HPDE6-E6E7 (cell line): ENCODE results near the gene PNPLA7.
"Not testable (repeated sequence)": the region's sequence is repeated elsewhere in the genome, so short reads cannot be mapped to it uniquely, and the experiment has no call there.

Source experiments
- DNase-seq: peaks from one replicate; pipeline ENCODE4 v3.0.0; 2011; ENCODE audit warnings: missing footprints; ENCODE audit errors: extremely low spot score

Gene PNPLA7

DNA sequence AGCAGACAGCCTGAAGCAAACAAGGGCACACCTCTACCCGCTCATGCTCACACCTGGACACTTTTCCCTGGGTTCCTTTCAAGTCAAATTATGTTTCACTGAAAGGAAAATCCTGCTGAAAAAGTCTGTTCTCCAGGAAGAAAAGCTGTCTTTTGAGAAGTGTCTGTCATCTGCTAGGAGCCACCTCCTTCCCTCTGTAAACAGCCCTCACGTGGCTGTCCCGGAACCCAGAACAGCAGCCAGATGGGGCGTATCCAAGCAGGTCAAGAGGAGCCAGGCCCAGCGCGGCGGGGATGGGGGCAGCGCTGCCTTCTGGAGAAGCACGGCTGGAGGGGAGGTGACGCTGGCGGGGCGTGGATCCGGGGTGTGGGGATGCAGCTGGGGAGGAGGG lies at the start of gene PNPLA7:
TSS of gene PNPLA7 (minus strand) at position 172 of the 391 bp plus-strand sequence. CDS start 205 bp downstream, outside the sequence.
- peak; percentile 79 for DNase-seq

DNA sequence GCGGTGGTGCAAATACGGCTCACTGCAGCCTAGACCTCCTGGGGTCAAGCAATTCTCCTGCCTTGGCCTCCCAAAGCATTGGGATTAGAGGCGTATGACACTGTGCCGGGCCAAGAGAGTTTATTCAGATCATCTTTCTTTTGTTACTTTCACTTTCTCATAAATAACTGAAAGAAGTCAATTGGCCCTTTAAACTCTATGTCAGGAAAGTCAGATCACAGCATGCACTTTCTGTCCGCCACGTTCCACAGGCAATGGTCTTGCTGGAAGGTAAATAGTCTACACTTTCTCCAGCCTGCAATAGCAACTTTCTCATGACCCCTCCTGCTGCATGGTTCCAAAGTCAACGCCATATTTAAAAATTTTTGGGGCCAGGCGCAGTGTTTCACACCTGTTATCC lies 48.7 kb upstream of the PNPLA7 start:
- no peak for DNase-seq

DNA sequence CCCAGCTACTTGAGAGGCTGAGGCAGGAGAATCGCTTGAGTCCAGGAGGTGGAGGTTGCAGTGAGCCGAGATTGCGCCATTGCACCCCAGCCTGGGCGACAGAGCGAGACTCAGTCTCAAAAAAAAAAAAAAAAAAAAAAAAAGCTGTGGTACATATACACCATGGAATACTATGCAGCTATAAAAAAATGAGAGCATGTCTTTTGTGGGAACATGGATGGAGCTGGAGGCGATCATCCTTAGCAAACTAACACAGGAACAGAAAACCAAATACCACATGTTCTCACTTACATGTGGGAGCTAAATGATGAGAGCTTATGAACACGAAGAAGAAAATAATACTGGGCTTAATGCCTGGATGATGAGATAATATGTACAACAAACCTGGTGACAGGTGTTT lies 46.4 kb upstream of the PNPLA7 start:
- DNase-seq = not testable (repeated sequence)

DNA sequence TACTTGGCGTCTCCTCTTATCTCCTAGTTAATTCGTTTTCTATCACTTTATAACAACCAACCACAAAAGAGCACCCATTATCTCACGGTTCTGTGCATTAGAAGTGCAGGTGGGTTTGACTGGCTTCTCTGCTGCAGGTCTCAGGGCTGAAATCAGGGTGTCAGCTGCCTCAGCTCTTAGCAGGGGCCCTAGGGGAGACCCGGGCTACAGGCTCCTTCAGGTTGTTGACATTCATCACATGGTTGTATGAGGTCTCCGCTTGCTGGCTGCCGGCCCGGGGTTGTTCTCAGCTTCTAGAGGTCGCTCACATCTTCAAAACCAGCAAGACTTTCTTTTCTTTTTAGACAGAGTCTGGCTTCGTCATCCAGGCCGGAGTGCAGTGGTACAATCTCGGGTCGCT lies 43.0 kb upstream of the PNPLA7 start:
- DNase-seq = no peak

DNA sequence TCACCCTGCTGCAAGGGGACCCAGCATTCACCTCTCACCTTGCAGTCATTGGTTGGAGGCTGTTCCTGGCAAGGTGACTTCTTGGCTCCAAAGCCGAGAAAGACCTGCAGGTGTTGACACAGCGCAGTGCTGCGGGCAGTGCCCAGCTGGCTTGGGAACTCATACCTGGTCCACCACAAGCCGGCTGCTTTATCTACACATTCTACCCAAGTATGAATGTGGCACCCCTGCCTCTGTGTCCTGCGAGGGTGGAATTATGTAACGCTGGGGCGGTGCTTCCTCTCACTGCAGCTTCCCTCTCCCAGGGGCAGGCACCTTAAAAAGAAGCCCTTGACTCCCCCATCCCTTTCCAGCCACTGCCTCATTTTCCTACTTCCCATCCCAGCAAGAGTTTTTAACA lies 42.6 kb upstream of the PNPLA7 start:
- no peak for DNase-seq

DNA sequence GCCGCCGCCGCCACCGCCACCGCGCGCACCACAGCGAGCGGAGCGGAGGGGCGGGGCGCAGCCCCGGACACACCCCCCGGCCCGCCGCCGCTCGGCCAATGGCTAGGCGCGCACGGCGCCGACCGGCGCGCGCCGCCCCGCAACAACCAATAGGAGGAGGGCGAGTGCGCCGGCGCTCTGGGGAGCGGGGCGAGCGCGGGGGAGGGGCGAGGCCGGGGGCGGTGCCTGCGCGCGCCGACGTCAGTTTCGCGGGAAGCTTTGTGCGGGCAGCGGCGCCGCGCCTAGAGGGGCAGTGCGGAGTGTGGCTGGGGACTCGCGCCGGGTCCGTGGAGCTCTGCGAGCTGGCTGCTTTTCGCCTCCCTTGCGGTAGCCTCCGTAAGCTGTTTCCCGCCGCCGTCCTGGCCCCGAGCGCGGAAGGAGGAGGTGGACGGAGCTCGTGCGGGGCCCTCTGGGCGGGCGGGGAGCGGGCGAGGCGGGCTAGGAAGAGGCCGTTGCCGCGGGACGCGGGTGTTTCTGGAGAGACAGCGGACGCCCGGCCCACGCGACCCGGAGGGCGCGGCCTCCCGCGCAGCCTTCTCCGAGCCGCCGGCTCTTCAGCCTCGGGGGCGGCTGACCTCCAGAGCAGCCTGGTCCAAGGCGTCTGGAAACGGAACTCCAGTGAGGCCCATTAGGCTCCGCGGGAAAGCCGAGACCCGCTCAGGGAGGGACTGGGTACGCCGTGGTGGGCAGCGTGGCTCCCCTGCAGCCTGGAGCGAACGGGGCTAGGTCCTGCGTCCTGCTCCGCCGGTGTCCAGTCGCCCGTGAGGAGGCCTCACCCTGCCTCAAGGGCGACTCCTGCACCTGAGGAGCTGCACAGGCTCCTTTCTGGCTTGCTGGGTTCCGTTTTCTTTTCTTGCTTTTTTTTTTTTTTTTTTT lies 40.5 kb upstream of the PNPLA7 start, which contains the start of gene ZMYND19:
TSS of gene ZMYND19 (minus strand) at position 44 of the 915 bp plus-strand sequence. CDS start 249 bp downstream, outside the sequence.
- peak; percentile 97 for DNase-seq

DNA sequence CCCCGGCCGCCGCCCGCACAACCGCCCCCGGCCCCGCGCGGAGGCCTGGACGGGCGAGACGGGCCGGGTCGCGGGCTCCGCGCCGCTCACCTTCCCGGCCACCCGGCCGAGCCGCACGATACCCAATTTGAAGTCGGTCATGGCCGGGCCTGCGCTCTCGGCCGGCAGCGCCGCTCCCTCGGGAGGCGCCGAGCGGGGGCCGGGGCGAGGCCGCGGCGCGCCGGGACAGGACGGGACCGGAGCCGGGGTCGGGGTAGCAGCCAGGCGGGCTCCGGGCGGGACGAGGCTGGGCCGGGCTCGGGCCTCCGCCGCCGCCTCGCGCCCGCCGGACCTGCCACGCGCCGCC lies 39.9 kb upstream of the PNPLA7 start:
- no peak for DNase-seq

DNA sequence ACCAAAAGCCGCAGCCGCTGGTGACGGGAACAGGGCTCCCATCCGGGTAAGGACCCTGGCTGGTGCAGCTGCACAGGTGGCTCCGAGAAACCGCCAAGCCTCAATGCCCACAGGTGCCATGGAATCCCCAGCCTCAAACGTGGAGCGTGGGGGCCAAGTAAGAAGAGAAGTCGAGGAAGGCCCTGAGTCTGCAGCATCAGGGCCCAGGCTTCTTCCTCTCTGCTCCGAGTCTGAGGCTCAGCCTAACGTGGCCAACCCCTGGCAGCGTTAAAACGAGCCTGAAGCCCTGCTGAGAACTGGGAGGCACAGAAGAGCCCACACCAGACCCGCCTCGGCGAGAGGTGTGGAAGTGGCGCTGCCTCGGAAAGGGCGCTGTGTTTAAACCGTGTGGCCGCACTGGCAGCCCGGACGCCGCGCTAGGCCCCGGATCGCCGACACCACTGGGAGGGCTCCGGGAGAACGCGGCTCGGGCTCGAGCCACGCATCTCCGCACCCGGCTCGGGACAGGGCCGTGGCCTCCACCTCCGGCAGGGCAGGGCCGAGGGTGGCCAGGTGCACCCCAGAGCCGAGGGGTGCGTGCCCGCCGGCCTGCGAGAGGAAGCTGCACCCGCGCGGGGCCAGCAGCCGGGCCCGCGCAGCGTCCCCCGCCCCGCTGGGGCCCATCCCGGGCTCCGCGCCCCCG lies 39.4 kb upstream of the PNPLA7 start:
- no peak for DNase-seq

DNA sequence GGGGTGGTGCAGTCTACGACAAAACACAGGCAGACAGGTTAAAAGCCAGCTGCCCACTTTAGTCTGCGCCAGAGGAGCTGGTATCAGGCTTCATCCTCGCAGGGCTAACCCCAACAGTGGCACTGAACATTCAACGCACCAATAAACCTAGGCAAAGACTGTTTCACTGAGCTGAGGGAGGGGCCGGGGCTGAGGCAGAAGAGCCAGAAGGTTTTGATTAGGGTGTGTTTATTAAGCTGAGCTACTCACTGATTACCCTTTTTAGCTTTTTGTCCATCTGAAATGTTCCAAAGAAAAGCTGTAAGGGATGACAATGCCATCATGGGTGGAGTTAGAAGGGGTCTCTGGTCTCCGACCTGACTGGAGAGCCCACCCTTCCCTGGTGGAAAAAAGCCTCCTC lies 38.7 kb upstream of the PNPLA7 start:
- no peak for DNase-seq

DNA sequence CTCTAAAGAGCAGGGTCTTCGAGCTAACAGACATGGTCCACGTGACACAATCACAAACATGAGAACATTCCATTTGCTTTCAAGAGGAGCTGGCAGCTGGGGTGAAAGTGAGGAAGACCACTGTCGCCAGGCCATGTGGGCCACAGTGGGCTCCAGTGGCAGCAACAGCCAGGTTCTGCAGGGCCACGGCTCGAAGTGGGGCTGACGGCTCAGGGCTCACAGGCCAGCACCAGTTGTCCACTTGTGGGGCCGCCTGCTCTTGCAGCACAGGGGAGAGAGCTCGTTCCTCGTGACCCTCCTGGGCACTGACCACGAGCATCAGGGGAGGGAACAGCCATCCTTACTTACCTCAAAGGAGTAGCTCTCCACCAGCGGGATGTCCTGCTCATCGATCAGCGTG lies 38.1 kb upstream of the PNPLA7 start:
- DNase-seq = no peak

DNA sequence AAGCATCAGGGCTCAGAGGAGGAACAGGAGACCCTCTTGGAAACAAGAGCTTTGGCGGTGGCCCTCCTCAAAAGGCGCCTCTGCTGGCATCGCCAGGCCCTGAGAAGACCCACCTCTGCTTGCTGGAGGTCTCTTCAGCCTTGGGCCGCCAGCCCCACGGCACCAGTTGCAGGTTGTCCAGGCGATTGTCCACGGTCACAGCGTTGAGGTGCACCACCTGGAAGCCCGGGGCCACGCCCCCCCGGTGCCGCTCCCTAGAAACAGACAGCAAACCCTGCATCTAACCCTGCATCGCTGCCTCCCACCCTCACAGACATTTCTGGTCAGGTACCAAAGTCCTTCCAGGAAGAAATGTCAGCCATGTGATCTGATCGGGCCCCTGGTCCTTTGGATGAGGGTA lies 36.7 kb upstream of the PNPLA7 start:
- DNase-seq = no peak

DNA sequence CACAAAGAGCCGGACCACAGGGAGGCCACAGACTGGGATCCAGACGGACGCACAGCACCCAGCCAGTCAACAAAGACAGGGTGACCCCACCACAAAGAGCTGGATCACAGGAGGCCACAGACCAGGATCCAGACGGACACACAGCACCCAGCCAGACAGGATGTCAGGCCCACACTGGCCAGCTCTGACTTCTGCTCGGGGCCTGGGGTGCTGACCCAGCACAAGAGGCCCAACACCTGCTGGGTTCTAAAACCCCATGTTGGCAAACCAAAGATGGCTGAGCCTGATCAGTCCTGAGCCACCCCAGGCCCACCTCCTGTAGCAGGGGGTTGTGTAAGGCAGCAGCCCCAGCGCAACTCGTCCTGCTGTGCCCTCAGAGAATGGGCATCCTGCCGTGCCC lies 33.8 kb upstream of the PNPLA7 start:
- no peak for DNase-seq

DNA sequence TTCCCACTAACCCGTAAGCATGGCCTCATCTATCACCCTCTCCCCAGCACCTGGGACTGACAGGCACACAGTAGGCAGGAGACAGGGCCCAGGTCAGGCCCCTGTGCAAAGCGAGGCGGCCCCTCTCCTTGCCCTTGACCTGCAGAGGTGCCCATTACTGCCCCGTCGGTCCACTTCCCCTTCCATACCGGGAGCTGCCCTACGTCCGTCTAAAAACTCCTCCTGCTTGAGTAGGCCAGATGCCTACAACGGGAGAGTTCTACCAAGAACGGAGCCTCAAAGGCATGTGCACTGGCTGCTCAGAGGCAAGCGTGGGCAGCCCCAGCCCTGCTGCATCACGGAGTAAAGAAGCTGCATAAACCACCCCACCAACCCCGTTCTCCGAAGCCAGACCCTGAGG lies 33.1 kb upstream of the PNPLA7 start:
- no peak for DNase-seq

DNA sequence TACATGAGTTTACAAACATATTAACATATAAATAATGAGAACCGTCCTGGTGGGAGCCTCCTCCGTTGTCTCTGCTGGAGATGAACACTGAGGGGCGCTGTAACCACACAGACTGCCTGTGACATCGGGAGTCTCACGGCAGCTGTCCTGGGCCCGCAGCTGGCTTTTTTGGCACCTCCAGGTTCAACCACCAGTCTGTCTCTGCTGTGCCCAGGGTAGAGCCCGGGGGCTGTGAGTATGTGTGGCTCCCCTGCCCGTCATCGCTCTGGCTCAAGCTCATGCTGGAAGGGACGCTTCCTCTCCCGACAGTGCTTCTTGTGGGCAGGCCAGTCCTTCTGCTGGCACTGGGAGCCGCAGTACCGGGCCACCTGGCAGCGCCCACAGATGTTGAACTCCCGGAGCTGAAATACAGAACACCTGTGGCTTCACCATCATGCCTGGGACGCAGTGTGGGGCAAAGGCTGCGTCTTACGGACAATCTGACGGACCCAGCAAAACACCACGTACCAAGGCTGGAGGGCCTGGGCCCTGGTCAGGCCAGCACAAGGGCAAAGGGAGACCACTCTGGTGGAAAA lies 32.2 kb upstream of the PNPLA7 start:
- no peak for DNase-seq

DNA sequence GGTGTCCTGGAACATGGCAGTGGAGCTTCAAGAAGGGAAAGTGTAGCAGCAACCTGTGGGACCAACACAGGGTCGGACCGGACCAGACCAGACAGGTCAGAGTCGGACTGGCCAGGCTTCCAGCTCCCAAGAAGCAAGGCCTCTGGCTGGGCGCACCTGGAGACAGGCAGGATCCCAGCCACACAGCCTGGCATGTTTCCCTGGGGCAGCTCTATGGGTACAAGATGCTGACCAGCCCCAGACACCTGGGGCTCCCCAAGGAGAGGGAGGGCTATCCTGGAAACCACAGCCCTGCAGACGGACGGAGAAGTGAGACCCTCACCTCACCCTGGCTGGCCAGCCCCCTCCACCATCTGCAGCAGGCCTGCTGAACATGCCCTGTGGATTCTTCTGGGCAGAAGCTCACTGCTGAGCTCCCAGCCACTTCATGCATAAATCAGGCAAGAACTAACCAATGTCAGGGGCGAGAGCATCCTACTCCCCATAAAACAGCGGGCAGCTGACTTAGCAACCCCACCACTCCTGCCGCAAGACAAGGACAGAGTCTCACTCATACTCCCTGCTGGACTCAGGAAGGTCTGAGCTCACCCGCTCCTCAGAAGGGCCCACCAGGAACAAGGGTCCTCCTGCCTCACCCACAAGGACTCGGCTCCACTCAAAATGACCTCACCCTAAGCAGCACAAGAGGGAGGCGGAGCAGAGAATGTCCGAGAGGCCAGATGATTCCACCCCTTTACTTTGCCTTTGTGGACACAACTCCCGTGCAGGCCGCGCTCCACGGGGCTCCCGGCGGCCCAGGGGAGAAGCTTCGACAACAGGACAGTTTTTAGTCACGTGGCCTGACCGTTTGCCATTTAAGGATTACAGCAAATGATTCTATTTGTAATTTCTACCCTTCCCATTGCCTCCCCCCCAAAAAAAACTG lies 31.4 kb upstream of the PNPLA7 start:
- DNase-seq = no peak

DNA sequence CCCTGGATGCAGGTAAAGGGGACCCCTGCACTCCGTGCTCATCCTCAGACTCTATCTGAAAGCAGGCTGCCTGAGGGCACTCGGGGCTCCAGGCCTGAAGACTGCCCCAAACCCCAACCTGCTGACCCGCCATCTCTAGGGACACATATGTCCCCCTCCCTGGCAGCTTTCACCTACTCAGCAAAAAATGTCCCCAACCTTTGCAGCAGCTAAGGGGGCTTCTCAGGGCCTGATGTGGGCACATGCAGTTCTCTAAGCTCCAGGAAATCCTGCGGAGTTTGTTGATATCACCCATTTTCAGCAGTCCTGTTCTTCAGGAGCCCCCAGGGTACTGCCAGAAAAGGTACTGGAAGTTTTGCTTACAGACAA lies 30.7 kb upstream of the PNPLA7 start:
- DNase-seq = no peak

DNA sequence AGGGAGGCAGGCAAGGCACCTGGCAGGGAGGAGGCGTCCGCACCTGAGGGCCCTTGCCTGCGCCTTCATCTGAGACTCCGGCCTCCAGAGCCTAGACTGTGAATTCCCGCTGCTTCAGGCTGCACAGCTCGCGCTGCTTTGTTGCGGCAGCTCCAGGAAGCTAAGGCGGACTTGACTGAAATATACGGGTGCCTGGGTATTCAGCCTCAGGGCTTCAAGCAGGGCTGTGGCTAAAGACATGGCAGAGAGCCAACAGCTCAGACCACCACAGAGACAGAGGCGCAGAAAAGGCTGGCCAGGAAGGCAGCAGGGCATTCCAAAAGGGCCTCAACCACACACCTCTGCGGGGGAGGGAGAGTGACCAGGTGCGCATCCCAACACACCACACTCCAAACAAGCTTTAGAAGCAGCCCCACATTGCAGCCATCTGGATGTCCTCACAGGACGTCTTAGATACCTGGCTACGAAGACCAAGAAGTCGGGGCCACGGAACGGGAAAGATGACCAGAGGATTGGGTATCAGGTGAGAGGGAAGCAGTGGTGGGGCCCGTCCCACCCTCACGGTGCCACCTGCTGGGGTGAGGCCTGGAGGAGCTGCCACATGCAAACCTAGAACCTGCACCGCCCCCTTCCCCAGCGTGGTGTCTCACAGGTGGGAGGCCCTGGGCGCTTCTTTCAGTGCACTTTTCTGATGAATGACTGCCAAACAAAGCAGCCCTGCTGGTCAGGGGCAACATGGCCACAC lies 30.2 kb upstream of the PNPLA7 start:
- DNase-seq = no peak

DNA sequence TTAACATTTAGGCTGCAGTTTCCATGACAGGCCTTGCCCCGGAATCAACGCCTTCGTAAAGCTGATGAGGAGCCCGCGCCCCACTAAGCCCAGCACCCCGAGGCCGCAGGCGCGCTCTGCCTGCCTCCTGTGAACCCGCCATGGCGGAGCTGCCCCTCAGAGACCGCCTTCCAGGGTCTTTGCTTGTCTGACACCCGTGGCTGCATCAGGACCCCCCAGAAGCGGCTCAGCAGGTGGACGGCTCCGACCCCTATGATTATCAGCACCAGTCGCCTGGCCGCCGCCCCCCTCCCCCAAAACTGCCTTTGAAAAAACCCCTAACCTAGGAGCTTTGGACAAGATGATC lies 29.0 kb upstream of the PNPLA7 start:
- DNase-seq = no peak

DNA sequence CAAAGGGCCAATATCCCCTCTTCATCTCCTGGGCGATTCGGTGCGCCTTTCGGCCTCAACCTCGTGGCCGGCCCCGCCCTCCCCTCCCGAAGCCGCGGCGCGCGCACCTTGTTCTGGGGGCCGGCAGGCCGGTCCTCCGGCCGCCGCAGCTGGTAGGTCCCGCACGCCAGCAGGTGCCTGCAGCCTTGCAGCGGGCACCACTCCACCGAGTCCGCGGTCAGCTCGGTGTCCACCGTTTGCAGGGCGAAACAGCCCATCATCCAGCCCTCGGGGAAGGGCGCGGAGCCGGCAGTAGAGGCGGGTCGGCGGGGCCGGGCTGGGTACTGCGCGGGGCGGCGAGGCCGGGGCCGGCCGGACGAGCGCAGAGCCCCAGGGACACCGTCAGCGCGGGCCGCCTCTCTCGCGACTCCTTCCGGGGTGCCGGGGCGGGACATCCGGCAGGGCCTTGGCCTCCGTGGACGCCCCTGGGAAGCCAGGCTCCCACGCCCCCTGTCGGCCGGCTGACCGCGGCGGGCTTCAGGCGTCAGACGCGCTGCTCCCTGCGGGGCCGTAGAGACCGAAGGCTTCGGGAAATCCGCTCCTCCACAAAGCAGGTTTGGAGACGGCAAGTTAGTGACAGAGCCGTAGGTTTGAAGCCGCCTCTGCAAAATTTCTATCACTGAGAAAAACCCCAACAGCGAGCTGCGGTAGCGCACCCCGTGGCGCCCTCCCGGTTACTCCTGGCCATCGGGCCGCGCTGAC lies 28.5 kb upstream of the PNPLA7 start, which contains the start of gene DPH7:
TSS of gene DPH7 (minus strand) at position 408 of the 741 bp plus-strand sequence. CDS start at position 260, 148 bp downstream.
- peak; percentile 97 for DNase-seq

DNA sequence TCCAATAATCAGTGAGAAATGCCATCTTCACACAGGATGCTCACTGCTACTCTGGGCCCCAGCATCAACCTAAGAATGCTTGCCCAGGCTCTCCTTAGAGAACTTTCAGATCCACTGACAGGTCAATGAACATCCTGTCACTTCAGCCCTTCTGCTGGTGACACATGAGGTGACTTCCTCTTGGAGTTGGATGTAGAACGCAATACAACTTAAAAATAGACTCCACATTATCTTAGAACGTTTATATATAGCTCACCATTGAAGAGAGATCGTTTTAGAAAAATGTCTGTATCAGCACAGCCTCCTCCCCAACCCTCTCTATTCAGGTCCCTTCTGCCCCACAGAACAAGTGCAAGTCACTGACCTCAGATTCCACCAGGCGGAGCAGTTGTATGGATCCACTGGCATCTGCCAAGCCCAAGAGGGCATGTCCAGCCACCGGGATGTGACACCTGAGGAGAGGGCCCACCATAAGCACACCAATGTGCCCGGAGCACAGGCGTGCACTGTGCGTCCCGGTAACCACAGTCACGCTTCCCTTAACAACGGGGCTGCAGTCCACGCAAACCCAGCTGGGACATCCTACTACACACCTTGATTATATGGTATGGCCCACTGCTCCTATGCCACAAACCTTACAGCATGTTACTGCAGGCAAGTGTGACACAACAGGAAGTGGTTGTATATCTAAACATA lies 25.7 kb upstream of the PNPLA7 start:
- no peak for DNase-seq
